HL-60/S4 treated with retinoic acid at 250 ng/mL for 4 days and 3 days (cell line): ENCODE results near the gene RHBDL1.
"Not testable (repeated sequence)": the region's sequence is repeated elsewhere in the genome, so short reads cannot be mapped to it uniquely, and the experiment has no call there.

ENCODE experiments used
- in situ Hi-C: fragments of 300-500 bp; cut with MboI; formaldehyde crosslinking; loops from 2 replicates; pipeline ENCODE4 v1.7.0; 2022; ENCODE audit warnings: low sequenced_read_pairs

Gene RHBDL1

DNA sequence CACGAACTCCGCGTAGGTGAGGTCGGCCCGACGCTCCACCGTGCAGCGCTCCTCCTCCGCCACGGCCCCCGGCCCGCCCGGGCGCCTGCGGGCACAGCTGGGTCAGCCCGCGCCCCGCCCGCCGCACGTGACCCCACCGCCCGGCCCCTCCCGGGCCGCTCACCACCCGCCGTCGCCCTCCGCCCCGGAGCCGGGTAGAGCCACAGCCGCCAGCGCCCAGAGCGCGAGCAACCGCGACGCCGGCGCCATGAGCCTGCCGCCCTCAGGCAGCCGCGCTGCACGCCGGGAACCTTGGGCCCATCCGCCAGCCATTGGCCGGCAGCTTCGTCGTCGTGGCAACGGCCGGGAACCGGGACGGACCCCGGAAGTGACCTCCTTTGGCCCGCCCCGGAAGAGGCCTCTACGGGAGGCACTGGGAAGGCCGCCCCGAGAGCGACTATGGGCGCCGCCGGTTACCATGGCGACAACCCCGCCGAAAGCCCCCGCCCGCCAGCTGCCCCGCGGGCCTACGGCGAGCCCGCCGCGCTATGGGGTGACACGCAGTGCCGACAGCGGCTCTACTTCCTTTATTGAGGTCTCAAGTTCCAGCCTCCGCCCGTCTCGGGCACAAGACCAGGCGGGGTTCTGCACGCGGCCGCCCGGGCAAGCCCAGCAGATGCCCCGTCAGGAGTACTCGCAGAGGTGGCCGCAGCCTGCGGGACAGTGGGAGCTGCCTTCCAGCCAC lies 8.8 kb downstream of the RHBDL1 start, which contains the start of gene JMJD8:
TSS of gene JMJD8 (minus strand) at position 264 of the 724 bp plus-strand sequence. CDS start at position 249, 15 bp downstream.
- in situ Hi-C loops, result no loop called here

DNA sequence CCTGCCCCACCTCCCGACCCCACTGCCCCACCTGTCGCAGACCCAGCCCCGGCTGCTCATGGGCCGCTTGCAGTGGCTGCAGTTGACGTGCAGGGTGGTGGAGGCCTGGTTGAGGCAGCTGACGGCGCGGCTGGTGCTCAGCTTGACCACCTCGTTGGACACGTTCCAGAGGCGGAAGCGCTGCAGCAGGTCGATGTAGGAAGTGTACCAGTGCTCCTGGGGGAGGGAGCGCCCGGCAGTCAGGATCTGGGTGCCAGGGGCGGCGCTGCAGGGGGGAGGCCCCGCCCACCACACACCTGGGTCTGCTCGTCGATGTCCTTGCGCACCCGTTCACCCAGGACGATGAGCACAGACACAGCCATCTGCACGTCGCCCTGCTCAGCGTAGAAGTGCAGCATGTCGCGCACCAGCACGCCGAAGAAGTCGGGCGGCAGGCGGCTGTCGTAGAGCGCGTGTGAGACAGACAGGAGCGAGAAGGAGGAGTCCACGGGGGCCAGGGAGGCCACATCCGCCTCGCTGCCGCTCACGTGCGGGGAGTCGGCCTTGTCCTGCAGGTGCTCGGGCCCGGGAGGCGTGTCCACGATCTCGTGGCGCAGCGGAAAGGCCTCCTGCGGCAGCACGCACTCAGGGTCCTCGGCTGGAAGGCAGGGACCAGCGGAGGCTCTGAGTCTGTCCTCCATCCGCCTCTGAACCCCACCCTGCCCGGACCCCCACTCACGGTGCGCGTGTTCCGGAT lies 9.7 kb downstream of the RHBDL1 start:
- in situ Hi-C loops, result no loop called here

DNA sequence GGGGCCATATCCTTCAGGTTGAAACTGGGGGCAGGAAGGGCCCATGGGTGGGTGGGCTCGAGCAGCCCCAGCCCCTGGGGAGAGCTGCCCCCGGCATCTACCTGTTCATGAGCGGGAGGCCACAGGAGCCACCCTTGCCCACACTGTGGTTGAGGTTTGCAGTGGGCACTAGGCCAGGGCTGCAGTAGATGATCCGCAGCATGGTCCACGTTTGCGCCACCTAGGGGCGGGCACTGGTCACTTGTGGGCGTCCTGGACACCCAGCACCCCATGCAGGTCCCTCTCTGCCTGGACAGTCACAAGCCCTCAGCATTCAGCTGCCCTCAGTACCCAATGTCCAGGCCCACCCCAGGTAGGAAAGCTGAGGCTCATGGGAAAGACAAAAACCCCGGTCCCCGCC lies 10.5 kb downstream of the RHBDL1 start:
- in situ Hi-C loops, result no loop called here

DNA sequence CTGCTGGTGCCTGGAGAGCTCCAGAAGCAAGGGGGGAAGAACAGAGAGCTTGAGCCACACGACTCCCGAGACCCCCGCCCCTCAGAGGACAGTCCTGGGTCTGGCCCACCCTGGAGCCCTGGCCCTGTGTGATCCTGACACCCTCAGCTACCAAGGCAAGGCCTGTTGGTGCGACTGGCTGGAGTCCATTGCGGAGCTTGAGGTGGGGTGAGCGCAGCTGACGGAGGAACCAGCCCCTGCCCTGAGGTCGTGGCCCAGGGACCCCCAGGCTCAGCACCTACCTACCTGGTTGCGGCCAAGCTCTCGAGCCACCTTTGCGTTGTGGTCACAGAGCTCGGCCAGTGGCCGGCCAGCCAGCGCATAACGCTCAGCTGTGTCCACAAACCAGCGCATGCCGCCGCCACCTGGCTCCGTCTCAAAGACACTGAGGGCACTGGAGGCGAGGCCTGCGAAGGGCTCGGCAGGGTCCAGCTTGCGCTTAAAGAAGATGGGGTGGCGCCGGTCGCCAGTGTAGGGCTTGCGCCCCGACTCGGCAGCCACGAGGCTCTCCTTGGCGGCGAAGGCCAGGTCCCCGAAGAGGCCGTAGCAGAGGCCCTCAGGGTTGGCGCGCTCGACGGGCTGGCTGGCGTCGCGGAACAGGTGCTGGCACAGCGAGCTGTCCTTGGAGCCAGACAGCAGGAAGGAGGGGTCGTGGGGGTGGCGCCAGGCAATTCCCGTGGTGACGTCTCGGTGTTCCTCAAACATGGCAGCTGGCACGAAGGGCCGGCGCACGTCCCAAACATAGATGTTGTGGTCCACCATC lies 11.2 kb downstream of the RHBDL1 start:
- in situ Hi-C loops, result no loop called here

DNA sequence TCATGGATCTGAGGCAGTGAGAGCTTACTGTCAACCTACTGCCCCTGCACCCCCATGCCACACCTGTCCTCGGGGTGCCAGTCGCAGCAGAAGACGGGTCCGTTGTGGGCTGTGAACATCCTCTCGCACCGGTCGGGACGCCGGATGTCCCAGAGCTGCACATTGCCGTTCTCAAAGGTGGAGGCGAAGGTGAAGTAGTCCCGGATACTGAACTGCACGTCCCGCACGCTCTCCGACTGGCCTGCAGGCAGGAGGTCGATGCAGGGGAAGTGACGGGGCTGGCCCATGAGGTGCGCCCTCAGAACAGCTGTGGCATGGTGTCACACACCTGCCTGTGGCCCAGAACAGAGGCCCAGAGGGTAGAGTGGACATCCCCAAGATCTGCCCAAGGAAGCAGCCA lies 12.0 kb downstream of the RHBDL1 start:
- in situ Hi-C loops, result no loop called here

DNA sequence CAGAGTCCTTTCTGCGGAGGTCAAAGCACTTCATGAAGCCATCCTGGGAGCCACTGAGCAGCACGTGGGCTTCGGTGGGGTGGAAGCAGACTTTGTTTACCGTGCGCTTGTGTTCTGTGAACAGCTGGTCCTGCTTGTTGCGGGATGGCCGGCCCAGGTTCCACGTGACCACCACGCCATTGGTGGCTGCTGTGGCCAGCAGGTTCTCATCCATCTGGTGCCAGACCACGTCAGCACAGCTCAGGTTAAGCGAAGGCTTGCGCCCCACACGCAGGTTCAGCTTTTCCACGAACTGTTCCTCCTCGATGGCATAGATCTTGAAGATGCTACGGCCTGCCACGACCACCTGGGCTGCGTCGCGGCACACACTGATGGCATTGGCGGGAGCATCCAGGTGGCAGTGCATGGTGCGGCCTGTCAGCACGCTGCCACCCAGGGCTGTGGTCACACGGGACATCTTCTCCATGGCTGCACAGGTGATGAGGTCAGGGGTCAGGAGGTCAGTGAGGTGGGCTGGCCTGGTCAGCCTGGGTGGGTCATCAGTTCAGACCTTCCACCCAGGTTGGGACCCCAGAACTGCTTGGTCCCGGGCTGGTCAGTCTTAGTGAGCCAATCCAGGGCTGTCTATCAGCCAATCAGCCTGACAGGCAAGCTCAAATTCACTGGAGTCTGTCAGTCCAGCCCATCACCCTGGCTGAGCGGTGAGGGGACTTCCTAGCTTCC lies 13.9 kb downstream of the RHBDL1 start:
- in situ Hi-C loops, result no loop called here

DNA sequence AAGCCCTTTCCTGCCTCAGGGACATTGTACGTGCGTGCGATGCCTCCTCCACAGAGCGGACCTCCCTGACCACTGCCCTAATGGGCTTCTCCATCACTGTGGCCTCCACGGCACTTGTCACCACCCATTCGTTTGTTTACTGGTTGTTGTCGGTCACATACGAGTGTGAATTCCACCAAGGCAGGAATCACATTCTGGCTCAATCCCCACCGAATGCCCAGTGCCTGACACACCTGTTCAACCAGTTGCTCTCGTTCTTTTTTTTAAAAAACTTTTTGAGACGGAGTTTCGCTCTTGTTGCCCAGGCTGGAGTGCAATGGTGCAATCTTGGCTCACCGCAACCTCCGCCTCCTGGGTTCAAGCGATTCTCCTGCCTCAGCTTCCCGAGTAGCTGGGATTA lies 15.8 kb downstream of the RHBDL1 start:
- in situ Hi-C loops, result not testable (repeated sequence)

DNA sequence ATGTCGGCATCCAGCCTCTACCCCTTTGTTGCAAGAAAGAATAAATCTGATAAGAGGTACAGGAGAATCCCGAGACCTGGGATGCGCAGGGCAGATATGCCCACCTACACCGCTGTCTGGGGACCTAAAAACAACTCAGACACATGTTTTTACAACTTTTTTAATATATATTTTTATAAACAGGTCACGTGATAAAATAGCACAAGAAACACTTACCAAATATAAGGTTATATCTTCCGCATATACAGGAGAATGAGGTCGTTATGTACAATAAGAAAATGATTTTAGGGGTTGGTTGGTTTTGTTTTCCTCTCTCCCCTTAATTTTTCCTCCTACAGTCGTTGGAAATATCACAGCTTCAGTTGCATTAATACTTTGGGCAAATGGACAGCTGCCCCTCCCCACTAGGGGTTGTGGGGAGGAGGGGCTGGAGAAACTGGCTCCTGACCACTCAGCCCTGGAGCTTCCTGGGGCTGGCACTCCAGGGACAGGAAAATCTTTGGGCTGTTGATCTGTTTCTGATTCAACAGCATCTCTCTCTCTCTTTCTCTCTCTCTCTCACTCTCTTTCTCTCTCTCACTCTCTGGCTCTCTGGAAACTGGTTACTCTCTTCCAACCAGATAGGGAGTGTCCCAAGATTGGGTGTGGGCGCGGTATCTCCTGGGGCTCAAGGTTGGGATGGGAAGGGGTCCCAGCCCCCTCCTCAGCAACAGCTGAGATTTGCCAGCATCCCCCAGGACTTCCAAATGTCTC lies 17.1 kb downstream of the RHBDL1 start:
- in situ Hi-C loops, result no loop called here

DNA sequence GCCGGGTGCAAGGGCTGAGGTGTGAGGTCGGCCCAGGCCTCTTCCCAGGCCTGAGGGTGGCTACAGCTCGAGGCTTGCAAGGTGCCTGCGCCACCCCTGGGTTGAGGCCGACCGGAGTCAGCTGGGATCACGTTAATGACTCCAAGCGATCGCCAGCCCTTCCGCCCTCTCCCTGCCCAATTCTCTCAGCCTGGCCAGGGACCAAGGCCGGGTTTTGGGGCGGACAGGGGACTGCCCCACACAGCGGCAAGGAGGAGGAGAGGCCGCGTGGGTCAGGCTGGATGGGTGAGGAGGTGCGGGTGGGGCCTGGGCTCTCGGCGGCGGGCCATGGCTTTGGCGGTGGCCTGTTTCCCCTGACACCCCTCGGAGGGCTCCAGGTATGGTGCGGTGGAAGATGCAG lies 17.9 kb downstream of the RHBDL1 start:
- in situ Hi-C loops, result no loop called here

DNA sequence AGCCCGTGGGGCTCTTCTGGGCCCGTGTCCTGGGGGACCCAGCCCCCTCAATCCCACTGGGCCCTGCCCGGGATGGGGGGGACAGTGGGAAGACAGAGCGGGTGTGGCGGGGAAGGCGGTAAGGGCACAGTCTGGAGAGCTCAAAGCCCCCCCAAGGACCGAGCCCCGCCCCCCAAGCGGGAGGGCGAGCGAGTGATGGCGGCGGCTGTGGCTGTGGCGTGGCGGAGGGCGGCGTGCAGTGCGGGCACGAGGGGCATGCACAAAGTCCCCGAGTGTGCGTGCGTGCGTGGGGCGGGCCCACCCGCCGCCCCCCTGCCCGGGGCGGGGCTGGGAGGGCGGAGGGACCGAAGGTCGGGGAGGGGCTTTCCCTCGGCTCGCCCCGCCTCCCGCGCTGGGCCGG lies 18.3 kb downstream of the RHBDL1 start:
- in situ Hi-C loops, result no loop called here

DNA sequence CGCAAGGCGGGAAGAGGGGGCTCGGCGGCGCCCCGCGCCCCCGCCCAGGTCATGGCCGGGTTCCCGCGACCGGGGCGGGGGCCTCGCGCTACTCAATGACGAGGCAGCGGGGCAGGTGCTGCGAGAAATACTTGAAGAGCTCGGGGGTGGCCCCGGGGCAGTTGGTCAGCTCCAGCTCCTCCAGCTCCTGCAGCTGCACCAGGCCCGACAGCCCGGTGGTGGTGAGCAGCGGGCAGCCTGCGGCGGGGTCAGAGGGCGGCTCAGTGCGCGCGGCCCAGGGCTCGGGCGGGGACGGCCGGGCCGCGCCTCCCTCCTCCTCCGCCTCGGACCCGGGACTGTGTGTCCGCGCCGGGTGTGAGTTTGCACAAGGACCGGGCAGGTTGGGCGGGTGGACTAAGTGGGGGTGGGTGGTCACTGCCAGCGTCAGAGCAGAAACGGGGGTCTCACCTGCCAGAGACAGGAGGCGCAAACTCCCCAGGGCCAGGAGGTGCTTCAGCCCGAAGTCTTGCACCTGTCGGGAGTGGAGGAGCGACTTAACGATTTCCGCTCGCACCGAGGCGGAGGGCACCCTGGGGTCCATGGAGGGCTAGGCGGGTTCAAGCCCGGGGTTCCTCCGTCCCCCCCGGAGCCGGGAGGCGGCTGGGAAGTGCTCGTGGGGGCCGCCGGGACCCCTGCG lies 18.9 kb downstream of the RHBDL1 start:
- in situ Hi-C loops, result no loop called here

DNA sequence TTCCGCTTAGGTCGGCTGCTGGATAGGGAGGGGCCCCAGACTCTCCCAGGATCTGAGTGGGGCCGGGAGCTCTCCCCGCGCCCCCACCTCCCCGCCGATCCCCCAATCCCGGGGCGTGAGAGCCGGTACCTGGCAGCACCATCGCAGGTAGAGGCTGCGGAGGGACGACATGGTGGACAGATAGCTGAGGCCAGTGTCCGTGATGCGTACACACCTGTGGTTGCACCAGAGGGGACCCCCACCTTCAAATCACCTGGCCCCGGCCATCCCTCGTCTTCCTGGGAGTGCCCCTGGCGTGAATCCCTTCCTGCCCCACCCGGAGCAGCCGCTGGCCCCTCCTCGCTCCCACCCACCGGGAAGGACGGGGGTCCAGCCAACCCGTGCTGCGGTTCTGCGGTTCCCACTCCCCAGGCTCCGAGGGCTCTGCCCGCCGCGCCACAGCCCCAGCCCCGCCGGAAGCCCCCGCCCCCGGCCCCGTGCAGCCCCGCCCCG lies 19.4 kb downstream of the RHBDL1 start:
- in situ Hi-C loops, result no loop called here

DNA sequence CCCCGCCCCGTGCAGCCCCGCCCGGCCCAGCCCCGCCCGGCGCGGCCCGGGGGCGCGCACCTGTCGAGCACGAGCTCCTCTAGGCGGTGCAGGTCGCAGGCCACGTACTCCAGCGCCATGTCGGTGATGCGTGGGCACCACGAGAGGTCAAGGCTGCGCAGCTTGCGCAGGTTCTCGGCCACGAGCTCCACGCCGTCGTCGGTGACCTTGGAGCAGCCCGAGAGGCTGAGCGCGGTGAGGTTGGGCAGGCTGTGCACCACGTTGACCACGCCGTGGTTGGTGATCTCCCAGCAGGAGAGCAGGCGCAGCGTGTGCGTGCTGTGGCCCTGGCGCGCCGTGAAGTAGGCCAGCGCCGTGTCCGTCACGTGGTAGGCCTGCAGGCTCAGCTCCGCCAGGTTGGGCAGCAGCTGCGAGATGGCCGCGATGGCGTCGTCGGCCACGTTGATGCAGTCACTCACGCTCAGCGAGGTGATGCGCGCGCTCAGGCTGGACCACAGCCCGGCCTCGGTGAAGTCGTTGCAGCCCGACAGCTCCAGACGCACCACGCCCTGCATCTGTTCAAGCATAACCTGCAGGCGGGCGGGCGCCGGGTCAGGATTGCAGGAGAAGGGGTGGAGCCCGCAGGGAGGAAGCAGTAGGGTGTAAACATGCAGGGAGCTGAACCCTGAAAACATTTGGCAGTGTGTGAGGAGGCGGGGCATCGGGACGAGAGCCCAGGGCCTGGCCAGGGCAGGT lies 20.1 kb downstream of the RHBDL1 start:
- in situ Hi-C loops, result no loop called here

DNA sequence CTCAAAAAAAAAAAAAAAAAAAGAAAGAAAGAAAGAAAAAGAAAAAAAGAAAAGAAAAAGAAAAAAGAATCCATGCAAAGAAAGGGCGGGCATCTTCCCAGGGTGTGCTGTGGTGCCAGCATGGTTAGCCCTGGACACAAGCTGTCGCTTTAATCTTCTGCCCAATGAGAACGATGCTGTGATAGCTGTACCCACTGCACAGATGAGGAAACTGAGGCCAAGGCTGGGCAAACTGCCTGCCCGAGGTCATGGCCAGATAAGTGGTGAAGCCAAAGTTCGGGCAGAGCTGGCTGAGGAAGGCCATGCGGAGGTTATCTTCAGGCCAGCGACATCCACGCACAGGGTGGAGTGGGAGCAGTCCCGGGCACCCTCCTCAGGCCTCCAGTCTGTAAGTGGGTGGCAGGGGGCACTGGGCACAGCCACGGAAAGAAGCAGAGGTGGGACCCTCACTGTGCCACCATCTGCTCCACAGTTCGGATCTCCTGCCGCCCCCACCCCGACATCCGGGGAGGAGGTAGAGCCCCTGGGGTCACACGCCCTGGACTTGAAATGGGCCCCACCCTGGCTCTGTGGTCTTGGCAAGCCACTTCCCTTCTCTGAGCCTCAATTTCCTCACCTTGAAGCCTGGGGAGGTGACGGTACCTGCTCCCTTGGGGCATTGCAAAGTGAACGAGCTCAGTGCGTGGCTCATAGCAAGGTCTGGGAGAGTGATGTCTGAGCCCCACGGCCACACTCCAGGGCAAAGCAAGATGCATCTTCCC lies 23.6 kb downstream of the RHBDL1 start:
- in situ Hi-C loops, result no loop called here

DNA sequence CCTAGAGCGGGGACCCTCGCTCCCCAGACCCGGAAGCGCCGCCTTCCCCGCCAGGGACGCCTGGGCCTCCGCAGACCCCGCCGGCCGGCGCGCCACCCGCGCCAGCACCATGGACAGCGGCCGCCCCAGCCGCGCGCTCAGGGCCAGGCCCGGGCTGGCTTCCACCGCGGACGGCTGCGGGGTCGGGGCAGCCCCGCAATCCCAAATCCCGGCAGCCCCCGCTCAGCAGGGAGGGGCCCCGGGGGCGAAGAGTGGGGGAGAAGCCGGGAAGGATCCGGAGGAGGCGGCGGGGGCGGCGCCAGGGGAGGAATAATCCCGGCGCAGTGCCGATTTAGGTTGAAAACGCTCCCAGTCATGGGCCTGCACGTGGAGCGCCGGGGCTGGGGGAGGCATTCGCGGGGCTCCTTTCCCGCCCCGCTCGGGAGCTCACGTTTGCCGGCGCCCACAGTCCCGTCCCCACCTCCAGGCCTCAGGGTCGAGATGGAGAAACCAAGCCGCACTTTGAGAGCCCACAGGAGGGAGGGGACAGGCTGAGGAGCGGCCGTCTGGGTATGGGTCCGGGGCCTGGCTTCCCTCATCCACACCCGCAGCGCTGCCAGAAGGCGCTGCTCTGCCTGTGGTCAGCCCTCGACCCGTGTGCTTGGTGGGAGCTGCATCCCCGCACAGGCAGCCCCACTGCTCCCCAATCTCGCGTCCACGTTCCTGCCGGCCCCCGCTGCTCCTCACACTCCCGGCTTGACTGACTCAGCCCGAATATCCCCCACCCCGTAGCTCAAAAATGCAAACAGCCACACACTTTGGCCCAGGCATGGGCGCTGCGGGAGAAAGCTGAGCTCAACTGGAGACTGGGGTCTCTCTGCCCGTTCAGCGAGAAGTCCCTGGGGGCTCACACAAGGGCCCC lies 25.5 kb downstream of the RHBDL1 start:
- in situ Hi-C loops, result loop anchor here (25.0 kb wide), 1 partner anchor 361 kb away; the partner anchor contains the start of gene SSTR5

DNA sequence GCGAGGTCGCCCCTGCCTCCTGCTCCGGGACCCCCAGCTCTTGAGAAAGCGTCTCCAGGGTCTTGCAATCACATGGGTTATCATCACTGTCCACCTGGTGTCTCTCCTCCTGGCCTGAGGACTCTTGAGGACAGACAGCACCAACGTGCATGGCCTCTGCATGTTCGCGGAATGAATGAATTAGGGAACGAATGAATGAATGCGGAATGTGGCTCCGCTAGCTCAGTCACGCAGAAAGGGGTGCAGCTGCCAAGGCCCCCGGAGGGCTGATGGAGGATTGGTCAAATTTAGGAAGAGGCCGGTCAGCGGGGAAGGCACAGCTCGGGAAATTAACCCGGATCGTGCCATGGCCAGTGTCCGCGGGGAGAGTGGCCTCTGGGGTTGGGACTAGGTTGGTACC lies 26.9 kb downstream of the RHBDL1 start:
- in situ Hi-C loops, result loop anchor here (25.0 kb wide), 1 partner anchor 360 kb away; the partner anchor contains the start of gene SSTR5

DNA sequence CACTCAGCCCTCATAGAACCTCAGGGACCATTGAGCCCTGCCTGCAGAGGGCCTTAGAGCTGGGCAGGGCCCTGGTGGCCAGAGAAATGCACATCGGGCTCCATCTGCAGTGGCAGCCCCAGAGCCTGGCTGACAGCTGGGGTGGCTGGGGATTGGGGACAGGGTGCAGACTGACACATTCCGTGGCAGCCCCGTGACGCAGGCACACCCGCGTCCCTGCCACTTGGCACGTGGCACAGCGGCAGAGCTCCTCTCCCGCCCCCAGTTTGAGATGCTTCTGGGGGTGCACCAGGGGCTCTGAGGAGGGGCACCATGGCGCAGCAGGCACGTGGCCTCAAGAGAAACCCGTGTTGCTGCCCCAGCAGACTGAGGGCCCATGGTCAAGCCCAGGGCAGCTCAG lies 27.9 kb downstream of the RHBDL1 start:
- in situ Hi-C loops, result loop anchor here (25.0 kb wide), 1 partner anchor 359 kb away; the partner anchor contains the start of gene SSTR5
